Naive thymus-derived CD8-positive, alpha-beta T cell (primary cell): ENCODE measurements around the gene RPL15. TPM values are rescaled to one million over a fixed set of nuclear protein-coding genes. Genes with fewer than 3 reads are reported as not detected.
A peak's percentile ranks its signal among the peaks of the same experiment; 100 is the strongest.

Experiments
- ATAC-seq, 2 donors: fragments of 150-1000 bp; cut with Tn5 transposase in 1 of 2; sonication (Bioruptor Pico), chemical (Tn5 transposase) in 1 of 2; 1 replicate in 1 of 2; 2 replicates in 1 of 2; pipeline ENCODE4 v1.10.0; 2021; ENCODE audit warnings: mild to moderate bottlenecking in 2 of 2, moderate library complexity in 2 of 2
- POLR2A ChIA-PET: fragments of 350-600 bp; sonication (Branson Sonifier 250); formaldehyde crosslinking; loops from one replicate; lab custom pipeline; 2021; ENCODE audit warnings: antibody characterized with exemption; lab: Charles Lee
- DNase-seq, 10 donors: peaks; one replicate each; pipeline versions ENCODE4 v3.0.0 to v3.0.0-alpha.2; 2020 to 2022
- H3K27ac Mint-ChIP-seq, 10 donors: one replicate each; pipeline ENCODE4 v1.8.0; 2020 to 2022; ENCODE audit warnings: mild to moderate bottlenecking in 10 of 10, mixed read lengths in 10 of 10, moderate library complexity in 4 of 10, inconsistent platforms in 1 of 10
- H3K27me3 Mint-ChIP-seq, 5 donors: one replicate each; pipeline ENCODE4 v1.8.0; 2021 to 2022; ENCODE audit warnings: mixed read lengths in 5 of 5
- H3K36me3 Mint-ChIP-seq, 3 donors: one replicate each; pipeline ENCODE4 v1.8.0; 2020 to 2022; ENCODE audit warnings: mixed read lengths in 3 of 3, mild to moderate bottlenecking in 2 of 3, inconsistent platforms in 1 of 3
- H3K4me1 Mint-ChIP-seq, 4 donors: one replicate each; pipeline ENCODE4 v1.8.0; 2021 to 2022; ENCODE audit warnings: mixed read lengths in 4 of 4
- H3K4me3 Mint-ChIP-seq, 10 donors: one replicate each; pipeline ENCODE4 v1.8.0; 2020 to 2022; ENCODE audit warnings: mild to moderate bottlenecking in 10 of 10, mixed read lengths in 10 of 10, moderate library complexity in 6 of 10, inconsistent platforms in 1 of 10
- H3K9me3 Mint-ChIP-seq, 9 donors: one replicate each; pipeline ENCODE4 v1.8.0; 2020 to 2022; ENCODE audit warnings: mixed read lengths in 9 of 9, mild to moderate bottlenecking in 3 of 9, inconsistent platforms in 1 of 9, moderate library complexity in 1 of 9
- polyA plus RNA-seq, 3 donors: library from polyadenylated mRNA; unstranded; fragments of 300-500 nt; fragmentation: Illumina TruSeq; gene quantifications; one replicate each; pipeline ENCODE4 v1.2.3, GENCODE V29; 2021
- total RNA-seq, 8 experiments: library from RNA in 2 of 8; stranded (reverse) in 2 of 8; gene quantifications; one replicate each; pipeline ENCODE4 v1.2.3 and lab custom pipeline; 2021 to 2026

The RPL15 gene
- total and polyA plus RNA-seq, 5 experiments from 2014 or later = 2,184 to 6,458 (median 5,952) TPM

GRCh38 chr3:23950293-23950692 is 33.4 kb downstream of the RPL15 start:
- POLR2A ChIA-PET = interaction anchor here (9.1 kb wide), 1 partner anchor 33 kb away, joined by 105 read pairs; the partner anchor contains the start of genes NKIRAS1 and RPL15
- Mint-ChIP-seq H3K4me1 (peaks cover 35 to 88% (median 71%) of the 10 kb centered on the region in 4 donors), H3K9me3 (no peaks in the 10 kb centered on the region), H3K4me3 (peak overlapping the region; percentile 54 to 77 (median 66)), H3K36me3 (peaks cover 0 to 17% (median 7%) of the 10 kb centered on the region in 3 donors), H3K27me3 (no peaks in the 10 kb centered on the region), H3K27ac (peak overlapping the region in 9 of 10 donors; percentile 22 to 83 (median 61))
- ATAC-seq (no peak), DNase-seq (no peak)

GRCh38 chr3:23952646-23953045 is 35.7 kb downstream of the RPL15 start:
- peaks cover 33 to 83% (median 73%) of the 10 kb centered on the region in 4 donors for H3K4me1 Mint-ChIP-seq
- ATAC-seq = peak in 1 of 2 donors; percentile 22
- H3K36me3 Mint-ChIP-seq = peaks cover 0 to 34% (median 7%) of the 10 kb centered on the region in 3 donors
- DNase-seq = no peak
- no peak overlapping the region for H3K27ac Mint-ChIP-seq
- H3K4me3 Mint-ChIP-seq = peak overlapping the region in 4 of 10 donors; percentile 11 to 48 (median 18)
- H3K27me3 Mint-ChIP-seq = no peaks in the 10 kb centered on the region
- H3K9me3 Mint-ChIP-seq = no peaks in the 10 kb centered on the region
- POLR2A ChIA-PET = no interaction called here

GRCh38 chr3:23953523-23953922 is 36.6 kb downstream of the RPL15 start:
- Mint-ChIP-seq H3K4me1 (peaks cover 32 to 79% (median 67%) of the 10 kb centered on the region in 4 donors), H3K36me3 (peaks cover 0 to 39% (median 3%) of the 10 kb centered on the region in 3 donors), H3K4me3 (peak overlapping the region in 4 of 10 donors; percentile 1 to 36 (median 11)), H3K9me3 (no peaks in the 10 kb centered on the region), H3K27ac (peak overlapping the region in 2 of 10 donors; percentile 5 to 46), H3K27me3 (no peaks in the 10 kb centered on the region)
- POLR2A ChIA-PET = interaction anchor here (1.1 kb wide), 1 partner anchor 36 kb away, joined by 5 read pairs; the partner anchor contains the start of genes NKIRAS1 and RPL15
- DNase-seq (no peak), ATAC-seq (no peak)

GRCh38 chr3:23954144-23954543 is 37.2 kb downstream of the RPL15 start:
- Mint-ChIP-seq H3K36me3 (peaks cover 0 to 44% (median 3%) of the 10 kb centered on the region in 3 donors), H3K4me1 (peaks cover 32 to 78% (median 65%) of the 10 kb centered on the region in 4 donors), H3K27ac (no peak overlapping the region), H3K9me3 (no peaks in the 10 kb centered on the region), H3K4me3 (no peak overlapping the region), H3K27me3 (no peaks in the 10 kb centered on the region)
- no peak for DNase-seq
- ATAC-seq = no peak
- POLR2A ChIA-PET = interaction anchor here (1.1 kb wide), 1 partner anchor 37 kb away, joined by 5 read pairs; the partner anchor contains the start of genes NKIRAS1 and RPL15

GRCh38 chr3:23956701-23957100 is 39.8 kb downstream of the RPL15 start:
- H3K4me3 Mint-ChIP-seq = no peak overlapping the region
- POLR2A ChIA-PET = no interaction called here
- no peaks in the 10 kb centered on the region for H3K27me3 Mint-ChIP-seq
- H3K36me3 Mint-ChIP-seq = peaks cover 6 to 69% (median 12%) of the 10 kb centered on the region in 3 donors
- H3K27ac Mint-ChIP-seq = no peak overlapping the region
- ATAC-seq (no peak), DNase-seq (no peak)
- peaks cover 25 to 64% (median 47%) of the 10 kb centered on the region in 4 donors for H3K4me1 Mint-ChIP-seq
- no peaks in the 10 kb centered on the region for H3K9me3 Mint-ChIP-seq

- Mint-ChIP-seq H3K36me3 (peaks cover 14 to 92% (median 31%) of the 10 kb centered on the region in 3 donors), H3K9me3 (no peaks in the 10 kb centered on the region), H3K27ac (peak overlapping the region in 8 of 10 donors; percentile 0 to 74 (median 48)), H3K4me1 (peaks cover 20 to 56% (median 31%) of the 10 kb centered on the region in 4 donors), H3K27me3 (no peaks in the 10 kb centered on the region), H3K4me3 (peak overlapping the region in 1 of 10 donors; percentile 48)
- ATAC-seq (no peak), DNase-seq (no peak)
- POLR2A ChIA-PET = no interaction called here
Observed at GRCh38 chr3:23959135-23959900, 42.4 kb downstream of the RPL15 start.

- Mint-ChIP-seq H3K27me3 (no peaks in the 10 kb centered on the region), H3K27ac (peak overlapping the region in 2 of 10 donors; percentile 13 to 38), H3K36me3 (peaks cover 18 to 90% (median 34%) of the 10 kb centered on the region in 3 donors), H3K9me3 (no peaks in the 10 kb centered on the region), H3K4me3 (no peak overlapping the region), H3K4me1 (peaks cover 16 to 50% (median 22%) of the 10 kb centered on the region in 4 donors)
- no peak for DNase-seq
- no peak for ATAC-seq
- POLR2A ChIA-PET = interaction anchor here (0.7 kb wide), 1 partner anchor 15 kb away, joined by 3 read pairs; no protein-coding TSS in a partner anchor
Observed at GRCh38 chr3:23960649-23961048, 43.7 kb downstream of the RPL15 start.

GRCh38 chr3:23961066-23961465 is 44.1 kb downstream of the RPL15 start:
- H3K4me3 Mint-ChIP-seq = no peak overlapping the region
- peaks cover 16 to 51% (median 22%) of the 10 kb centered on the region in 4 donors for H3K4me1 Mint-ChIP-seq
- peak overlapping the region in 1 of 10 donors; percentile 38 for H3K27ac Mint-ChIP-seq
- POLR2A ChIA-PET = interaction anchor here (0.7 kb wide), 1 partner anchor 14 kb away, joined by 3 read pairs; no protein-coding TSS in a partner anchor
- H3K36me3 Mint-ChIP-seq = peaks cover 22 to 90% (median 39%) of the 10 kb centered on the region in 3 donors
- DNase-seq (no peak), ATAC-seq (no peak)
- no peaks in the 10 kb centered on the region for H3K27me3 Mint-ChIP-seq
- H3K9me3 Mint-ChIP-seq = no peaks in the 10 kb centered on the region

GRCh38 chr3:23961913-23962312 is 45.0 kb downstream of the RPL15 start:
- peaks cover 22 to 90% (median 44%) of the 10 kb centered on the region in 3 donors for H3K36me3 Mint-ChIP-seq

GRCh38 chr3:23964537-23965235 is 47.8 kb downstream of the RPL15 start:
- Mint-ChIP-seq H3K27ac (peak overlapping the region in 2 of 10 donors; percentile 5 to 34), H3K9me3 (no peaks in the 10 kb centered on the region), H3K4me3 (peak overlapping the region in 1 of 10 donors; percentile 22), H3K27me3 (no peaks in the 10 kb centered on the region), H3K4me1 (peaks cover 12 to 37% (median 23%) of the 10 kb centered on the region in 4 donors), H3K36me3 (peaks cover 21 to 97% (median 50%) of the 10 kb centered on the region in 3 donors)
- no peak for ATAC-seq
- POLR2A ChIA-PET = no interaction called here
- DNase-seq = no peak

More at GRCh38 chr3:23961913-23962312, 45.0 kb downstream of the RPL15 start:
- Mint-ChIP-seq H3K4me1 (peaks cover 18 to 47% (median 20%) of the 10 kb centered on the region in 4 donors), H3K27ac (peak overlapping the region in 2 of 10 donors; percentile 19 to 33), H3K27me3 (no peaks in the 10 kb centered on the region), H3K4me3 (no peak overlapping the region), H3K9me3 (no peaks in the 10 kb centered on the region)
- ATAC-seq (no peak), DNase-seq (no peak)
- POLR2A ChIA-PET = no interaction called here

GRCh38 chr3:23966328-23966727 is 49.4 kb downstream of the RPL15 start:
- peak overlapping the region in 1 of 10 donors; percentile 51 for H3K27ac Mint-ChIP-seq
- no peaks in the 10 kb centered on the region for H3K27me3 Mint-ChIP-seq
- POLR2A ChIA-PET = no interaction called here
- DNase-seq = no peak
- H3K9me3 Mint-ChIP-seq = no peaks in the 10 kb centered on the region
- peaks cover 9 to 37% (median 24%) of the 10 kb centered on the region in 4 donors for H3K4me1 Mint-ChIP-seq
- ATAC-seq = no peak
- no peak overlapping the region for H3K4me3 Mint-ChIP-seq
- peaks cover 26 to 96% (median 49%) of the 10 kb centered on the region in 3 donors for H3K36me3 Mint-ChIP-seq
